ENCODE results near the gene DHRSX.
A peak's percentile ranks its signal among the peaks of the same experiment; 100 is the strongest.
"Not testable (repeated sequence)": the region's sequence is repeated elsewhere in the genome, so short reads cannot be mapped to it uniquely, and the experiment has no call there.

DHRSX gene

DNA sequence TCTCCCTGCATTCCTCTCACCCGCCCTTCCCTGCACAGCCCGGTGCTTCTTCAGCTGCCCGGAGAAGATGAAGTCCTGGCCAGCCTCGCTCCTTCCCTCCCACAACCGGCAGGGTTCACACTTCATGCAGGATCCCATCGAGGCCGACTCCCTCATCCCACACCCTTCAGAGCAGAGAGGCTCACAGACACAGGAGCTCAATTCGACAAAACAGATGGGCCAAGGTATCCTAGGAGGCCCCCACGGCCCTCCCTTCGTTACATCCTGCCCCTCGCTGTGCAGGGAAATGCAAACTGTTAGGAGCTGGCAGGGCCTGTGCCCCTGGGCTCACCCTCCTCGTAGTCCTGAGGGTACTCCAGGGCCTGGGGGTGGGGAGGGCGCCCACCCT lies 238.1 kb downstream of the DHRSX start:
- DNase-seq (ENCODE audit: low spot score): no peak

DNA sequence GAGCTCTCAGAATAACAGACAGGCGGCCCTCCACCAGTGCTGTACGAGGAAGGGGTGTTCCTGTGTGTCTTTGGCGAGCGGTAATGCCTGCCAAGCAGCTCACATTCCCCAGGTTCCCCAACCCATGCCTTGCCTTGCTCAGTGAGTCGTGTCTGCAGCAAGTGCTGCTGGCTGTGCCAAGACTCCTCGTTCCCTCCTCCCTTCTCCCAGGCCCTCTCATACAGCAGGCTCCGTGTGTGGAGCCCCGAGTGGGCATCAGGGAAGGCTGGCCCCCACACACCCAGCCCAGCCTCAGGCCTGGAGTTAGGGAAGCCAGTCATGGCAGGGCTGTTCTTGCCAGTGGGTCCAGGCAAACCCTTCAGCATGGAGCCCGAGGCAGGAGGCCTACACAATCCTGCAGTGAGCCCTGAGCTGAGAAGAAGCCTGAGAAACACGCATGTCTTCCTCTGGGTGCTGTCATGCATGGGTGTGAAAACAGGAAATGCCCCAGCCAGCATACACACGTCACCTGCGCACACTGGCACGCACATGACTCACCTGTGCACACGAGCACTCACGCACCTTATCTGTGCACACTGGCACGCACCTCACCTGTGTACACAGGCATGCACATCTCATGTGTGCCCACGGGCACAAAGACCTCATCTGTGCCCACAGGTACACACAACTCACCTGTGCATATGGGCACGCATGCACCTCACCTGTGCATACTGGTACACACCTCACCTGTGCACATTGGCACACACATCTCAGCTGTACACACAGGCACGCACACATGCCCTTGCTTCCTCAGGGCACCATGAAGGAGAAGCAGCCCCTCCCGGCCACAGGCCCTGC lies 238.7 kb downstream of the DHRSX start:
- DNase-seq (ENCODE audit: low spot score): no peak

- DNase-seq (ENCODE audit: low spot score): no peak
These were observed 248.3 kb downstream of the DHRSX start for GRCh38 chrX:2252331-2253065.

- DNase-seq (ENCODE audit: low spot score): no peak
These were observed 249.6 kb downstream of the DHRSX start for GRCh38 chrX:2251211-2251610.

- peak; percentile 15 for DNase-seq (ENCODE audit: low spot score)
These were observed 256.8 kb downstream of the DHRSX start for GRCh38 chrX:2243913-2244460.

DNA sequence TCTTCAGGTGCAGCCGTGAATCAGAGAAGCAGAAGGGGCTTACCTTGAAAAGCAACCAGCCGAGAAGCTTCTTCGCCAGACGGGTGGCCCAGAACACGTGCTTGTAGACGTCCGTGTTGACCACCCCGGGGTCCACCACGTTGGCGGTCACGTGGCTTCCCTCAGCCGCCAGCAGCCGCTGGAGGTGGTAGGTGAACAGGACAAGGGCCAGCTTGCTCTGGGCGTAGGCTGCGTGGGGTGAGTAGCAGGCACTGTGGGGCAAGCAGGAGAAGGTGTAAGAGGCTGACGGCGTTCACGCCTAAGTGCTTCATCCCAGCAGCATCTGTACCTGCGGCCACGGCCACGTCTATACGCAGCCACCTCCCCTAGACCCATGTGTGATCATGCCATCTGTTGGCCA lies 257.8 kb downstream of the DHRSX start:
- no peak for DNase-seq (ENCODE audit: low spot score)

- no peak for DNase-seq (ENCODE audit: low spot score)
These were observed 258.4 kb downstream of the DHRSX start for GRCh38 chrX:2242326-2242725.

DNA sequence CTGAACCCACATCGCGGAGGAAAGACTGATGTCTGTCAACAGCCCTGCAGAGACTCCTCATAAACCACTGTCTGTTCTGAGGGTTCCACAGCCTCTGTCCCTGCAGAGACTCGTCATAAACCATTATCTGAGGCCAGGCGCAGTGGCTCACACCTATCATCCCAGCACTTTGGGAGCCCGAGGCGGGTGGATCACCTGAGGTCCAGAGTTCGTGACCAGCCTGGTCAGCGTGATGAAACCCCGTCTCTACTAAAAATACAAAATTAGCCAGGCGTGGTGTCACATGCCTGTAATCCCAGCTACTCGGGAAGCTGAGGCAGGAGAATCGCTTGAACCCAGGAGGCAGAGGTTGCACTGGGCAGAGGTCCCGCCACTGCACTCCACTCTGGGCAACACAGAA lies 259.3 kb downstream of the DHRSX start:
- not testable (repeated sequence) for DNase-seq (ENCODE audit: low spot score)

DNA sequence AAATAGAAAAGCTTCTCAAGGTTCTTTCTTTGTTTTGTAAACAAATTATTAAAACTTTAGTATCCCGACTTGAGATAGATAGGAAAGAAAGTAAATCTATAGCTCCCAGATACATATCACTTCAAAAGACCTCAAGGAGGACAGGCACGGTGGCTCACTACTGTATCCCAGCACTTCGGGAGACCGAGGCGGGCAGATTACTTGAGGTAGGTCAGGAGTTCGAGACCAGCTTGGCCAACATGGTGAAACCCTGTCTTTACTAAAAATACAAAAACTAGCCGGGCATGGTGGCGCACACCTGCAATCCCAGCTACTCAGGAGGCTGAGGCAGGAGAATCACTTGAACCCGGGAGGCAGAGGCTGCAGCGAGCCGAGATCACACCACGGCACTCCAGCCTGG lies 260.0 kb downstream of the DHRSX start:
- DNase-seq (ENCODE audit: low spot score): not testable (repeated sequence)

GRCh38 chrX:2237976-2238375 lies 262.8 kb downstream of the DHRSX start:
- no peak for DNase-seq (ENCODE audit: low spot score)

DNA sequence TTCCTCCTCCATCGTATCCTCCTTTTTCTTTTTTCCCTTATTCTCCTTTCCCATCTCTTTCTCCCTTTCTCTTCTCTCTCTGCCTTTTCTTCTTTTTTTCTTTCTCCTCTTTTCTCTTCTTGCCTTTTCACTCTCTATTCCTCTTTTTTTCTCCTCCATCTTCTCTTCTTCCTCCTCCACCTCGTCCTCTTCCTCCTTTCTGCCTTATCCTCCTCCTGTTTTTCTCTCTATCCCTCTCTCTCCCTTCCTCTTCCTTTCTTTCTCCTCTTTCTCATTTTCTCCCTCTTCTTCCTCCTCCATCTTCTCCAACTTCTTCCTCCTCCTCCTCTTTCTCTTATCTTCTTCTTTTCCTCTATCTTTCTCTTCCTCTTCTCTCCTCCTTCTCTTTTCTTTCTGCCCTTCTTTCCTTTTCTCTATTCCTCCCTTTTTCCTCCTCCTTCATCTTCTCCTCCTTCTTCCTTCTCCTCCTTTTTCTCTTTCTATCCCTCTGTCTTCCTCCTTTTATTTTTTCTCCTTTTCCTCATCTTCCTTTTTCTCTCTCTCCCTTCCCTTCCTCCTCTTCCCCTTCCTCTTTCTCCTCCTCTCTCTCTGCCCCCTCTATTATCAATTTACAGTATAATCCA lies 269.1 kb downstream of the DHRSX start:
- DNase-seq (ENCODE audit: low spot score): no peak

GRCh38 chrX:2230457-2230856 lies 270.3 kb downstream of the DHRSX start:
- no peak for DNase-seq (ENCODE audit: low spot score)

- DNase-seq (ENCODE audit: low spot score): no peak
These were observed 272.2 kb downstream of the DHRSX start for GRCh38 chrX:2228536-2228935.

DNA sequence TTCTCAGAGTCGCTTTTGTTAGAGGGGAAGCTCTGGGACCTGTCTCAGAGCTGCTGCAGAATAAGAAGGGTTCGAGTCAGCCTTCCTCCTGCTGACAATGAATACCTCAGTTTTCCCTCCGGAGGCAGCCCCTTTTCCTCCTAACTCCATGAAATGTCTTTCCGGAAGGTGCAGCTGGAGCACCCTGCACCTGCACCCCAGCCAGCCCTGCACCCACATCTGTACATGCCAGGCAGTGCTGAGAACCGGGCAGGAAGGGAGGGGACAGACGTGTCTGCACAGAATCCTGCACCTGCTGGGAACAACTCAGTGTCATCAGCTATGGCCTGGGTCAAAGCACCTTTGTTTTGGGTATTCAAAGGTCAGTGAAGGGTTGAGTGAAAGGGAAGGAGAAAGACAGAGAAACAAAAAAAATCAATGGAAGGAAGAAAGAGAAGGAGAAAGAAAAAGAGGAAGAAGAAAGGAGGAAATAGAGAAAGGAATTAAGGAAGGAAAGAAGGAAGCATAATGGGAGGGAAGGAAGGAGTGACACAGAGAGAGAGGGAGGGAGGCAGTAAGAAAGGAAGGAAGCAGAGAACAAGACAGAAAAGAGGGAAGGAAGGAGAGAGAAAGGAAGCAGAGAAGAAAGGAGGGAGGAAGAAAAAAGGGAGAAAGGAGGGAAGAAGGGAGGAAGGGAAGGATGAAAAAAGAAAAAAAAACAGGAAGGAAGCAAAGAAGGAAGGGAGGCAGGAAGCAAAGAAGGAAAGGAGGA lies 273.7 kb downstream of the DHRSX start:
- no peak for DNase-seq (ENCODE audit: low spot score)

GRCh38 chrX:2226182-2226581 lies 274.6 kb downstream of the DHRSX start:
- no peak for DNase-seq (ENCODE audit: low spot score)

DNA sequence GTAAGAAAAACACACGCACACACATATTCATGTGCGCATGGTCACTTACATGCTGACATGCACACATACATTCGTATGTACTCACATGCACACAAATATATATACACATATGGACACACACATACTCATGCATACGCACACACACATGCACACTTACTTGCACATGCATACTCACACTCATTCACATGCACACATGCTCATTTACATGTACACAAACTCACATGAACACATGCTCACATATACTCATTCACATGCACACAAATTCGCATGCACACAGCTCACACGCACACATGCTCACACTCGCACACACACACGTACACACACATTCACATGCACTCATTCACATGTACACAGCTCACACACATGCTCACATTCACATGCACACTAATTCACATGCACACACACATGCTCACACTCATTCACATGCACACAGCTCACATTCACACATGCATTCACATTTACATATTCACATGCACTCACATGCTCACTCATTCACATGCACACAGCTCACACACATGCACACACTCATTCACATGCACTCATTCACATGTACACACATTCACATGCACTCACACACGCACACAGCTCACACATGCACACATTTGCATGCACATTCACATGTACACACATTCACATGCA lies 276.1 kb downstream of the DHRSX start:
- no peak for DNase-seq (ENCODE audit: low spot score)

- DNase-seq (ENCODE audit: low spot score): no peak
These were observed 276.6 kb downstream of the DHRSX start for GRCh38 chrX:2224161-2224560.

- DNase-seq (ENCODE audit: low spot score): no peak
These were observed 279.8 kb downstream of the DHRSX start for GRCh38 chrX:2220829-2221567.

DNA sequence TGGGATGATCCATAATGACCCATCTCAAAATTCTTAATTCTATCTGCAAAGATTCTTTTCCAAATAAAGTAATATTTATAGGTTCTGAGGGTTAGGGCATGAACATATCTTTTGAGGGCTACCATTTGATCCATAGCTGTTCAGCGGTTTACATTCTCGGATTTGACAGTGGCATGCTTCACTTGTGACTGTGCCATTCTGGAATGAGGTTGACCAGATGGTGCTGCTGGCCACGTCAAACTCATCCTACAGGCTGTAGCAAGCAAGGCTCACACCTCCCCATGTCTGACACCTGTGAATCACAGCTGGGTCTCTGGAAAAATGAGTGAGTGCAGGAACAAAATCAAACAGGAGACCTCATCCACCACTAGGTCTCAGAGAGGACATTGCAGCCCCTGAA lies 280.5 kb downstream of the DHRSX start:
- no peak for DNase-seq (ENCODE audit: low spot score)

DNA sequence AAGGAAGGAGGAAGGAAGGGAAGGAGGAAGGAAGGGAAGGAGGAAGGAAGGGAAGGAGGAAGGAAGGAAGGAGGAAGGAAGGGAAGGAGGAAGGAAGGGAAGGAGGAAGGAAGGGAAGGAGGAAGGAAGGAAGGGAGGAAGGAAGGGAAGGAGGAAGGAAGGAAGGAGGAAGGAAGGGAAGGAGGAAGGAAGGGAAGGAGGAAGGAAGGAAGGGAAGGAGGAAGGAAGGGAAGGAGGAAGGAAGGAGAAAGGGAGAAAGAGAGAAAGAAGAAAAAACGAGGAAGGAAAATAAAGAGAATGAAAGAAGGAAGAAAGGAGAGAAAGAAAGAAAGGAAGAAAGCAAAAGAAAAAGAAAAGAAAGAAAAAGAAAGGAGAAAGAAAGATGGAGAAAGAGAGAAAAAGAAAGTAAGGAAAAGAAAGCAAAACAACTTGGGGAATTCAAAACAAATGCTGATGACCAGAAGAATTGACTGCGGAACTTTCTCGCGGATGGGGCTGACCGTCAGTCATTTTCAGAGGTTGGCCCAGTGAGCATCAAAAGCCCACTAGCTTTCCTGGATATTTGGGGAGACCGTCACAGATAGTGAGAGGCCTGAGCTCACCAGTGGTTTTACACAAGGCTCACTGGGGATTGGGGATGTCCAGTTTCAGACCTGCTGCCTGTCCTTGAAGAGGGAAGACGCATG lies 286.5 kb downstream of the DHRSX start:
- not testable (repeated sequence) for DNase-seq (ENCODE audit: low spot score)

Data from AG08395 (cell line).